GM11168 (cell line): ENCODE data around the gene SASH1.

Experiments used
- in situ Hi-C: fragments of 300-500 bp; cut with MboI; formaldehyde crosslinking; loops from one replicate; pipeline ENCODE4 v1.12.0; 2022; ENCODE audit warnings: low sequenced_read_pairs; ENCODE audit not compliant: unreplicated experiment

Gene SASH1

DNA sequence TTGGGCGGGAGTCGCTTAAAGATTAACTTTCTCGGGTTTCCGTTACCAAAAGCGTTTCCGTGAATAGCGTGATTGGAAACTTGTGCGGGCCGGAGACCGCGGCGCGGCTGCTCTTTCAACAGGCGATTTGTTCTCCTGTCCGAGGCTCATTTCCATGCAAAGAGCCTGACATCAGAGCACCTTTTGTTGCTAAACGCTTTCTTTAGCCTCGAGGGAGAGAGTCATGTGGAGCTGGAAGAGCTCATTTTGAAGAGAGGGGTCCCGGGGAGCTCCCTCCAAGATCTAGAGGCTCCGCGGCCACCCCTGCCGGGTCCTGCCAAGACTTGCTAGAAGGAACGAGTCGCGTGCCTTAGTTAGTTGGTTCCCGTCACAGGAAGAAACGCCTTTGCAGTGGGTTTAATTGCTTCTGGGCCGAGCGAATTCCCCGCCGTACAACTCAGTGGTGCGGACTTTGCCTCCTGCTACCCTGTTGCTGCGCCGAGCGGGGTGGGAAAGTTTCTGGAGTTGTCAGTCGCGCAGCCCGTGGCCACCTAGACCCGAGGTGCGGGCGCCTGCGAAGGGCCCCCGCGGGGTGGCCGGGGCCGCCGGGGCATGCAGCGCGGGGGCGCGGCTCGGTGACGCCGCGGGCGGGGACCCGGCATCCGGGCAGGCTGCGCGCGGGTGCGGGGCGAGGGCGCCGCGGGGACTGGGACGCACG lies at the start of gene SASH1:
Gene SASH1, plus strand, starts transcription at position 489 of the 697 bp plus-strand sequence. CDS start 230 bp downstream, outside the sequence.
- in situ Hi-C loops, result no loop called here

GRCh38 chr6:148293181-148293995 lies 49.2 kb upstream of the SASH1 start:
- in situ Hi-C loops, result no loop called here

DNA sequence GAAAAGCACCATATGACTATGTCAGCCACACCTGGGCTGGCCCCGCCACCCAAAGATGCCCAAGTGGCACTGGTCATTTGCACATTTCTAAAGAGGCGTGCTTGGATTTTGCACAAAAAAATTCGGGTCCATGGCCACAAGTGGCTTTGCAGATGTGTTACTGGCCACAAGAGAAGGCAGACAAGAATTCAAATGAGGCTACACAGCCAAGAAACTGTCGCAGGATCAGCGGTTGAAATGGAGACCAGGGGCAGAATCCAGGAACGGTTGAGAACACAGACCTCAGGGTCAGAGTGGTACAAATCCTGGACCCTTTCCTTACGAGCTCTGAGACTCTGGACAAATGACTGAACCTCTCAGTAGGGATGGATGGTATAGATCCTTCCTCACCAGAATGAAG lies 48.6 kb upstream of the SASH1 start:
- in situ Hi-C loops, result no loop called here

DNA sequence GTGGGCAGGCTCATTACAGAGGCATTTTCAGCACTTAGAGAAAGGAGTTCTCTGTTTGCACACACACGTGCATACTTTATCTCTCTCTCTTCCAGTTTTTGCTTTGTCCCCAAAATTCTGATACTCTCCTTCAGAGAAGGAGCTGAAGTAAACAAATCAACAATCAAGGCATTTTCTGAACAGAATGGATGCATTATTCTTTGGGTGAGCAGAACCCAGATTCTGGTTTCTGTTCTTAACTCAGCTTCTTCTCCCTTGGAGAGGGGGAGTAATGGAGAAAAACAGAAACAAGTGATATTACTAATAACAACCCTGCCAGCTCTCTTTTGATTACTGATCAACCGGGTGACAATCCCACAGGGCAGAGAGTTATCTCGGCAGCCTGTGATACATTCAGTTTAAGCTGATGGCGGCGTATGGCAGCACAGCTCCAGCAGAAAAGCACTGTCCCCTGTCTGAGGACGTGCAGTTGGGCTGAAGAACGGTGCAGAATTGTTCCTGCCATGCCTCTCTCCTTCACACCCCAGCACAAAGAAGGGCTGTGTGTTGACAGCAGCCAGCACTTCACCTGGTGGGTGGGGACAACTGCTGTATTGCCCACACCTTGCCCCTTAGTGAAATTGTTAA lies 47.3 kb upstream of the SASH1 start:
- in situ Hi-C loops, result no loop called here

DNA sequence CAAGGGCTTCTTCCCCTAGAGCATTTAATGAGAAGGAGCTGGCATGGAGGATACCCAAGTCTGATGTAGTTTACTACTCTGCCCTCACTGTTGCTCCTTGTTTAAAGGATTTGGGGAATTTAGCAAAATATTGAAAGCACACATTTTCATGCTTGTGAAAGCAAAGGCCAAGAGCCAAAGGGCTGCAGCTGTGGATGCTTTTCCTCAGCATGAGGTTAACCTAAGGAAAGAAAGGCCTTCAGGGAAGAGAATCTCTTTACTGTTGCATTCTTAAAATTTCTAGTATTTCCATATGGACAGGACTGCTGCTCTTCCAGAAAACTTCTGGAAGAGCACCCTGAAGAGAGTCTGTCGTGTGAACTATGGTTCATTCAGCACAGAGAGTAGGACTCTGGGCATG lies 45.9 kb upstream of the SASH1 start:
- in situ Hi-C loops, result no loop called here

DNA sequence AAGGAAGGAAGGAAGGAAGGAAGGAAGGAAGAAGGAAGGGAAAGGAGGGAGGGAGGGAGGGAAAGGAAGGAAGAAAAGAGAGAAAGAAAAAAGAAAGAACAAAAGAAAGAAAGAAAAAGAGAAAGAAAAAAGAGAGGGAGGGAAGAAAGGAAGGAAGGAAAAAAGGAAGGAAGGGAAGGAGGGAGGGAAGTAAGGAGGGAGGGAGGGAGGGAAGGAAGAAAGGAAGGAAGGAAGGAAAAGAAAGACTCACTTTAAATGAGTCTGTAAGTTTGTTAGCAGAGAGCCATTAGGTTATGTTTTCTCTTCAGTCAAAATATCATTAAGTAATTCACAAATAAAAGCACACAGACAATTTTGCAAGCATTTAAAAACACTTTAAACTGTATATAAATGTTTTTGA lies 44.0 kb upstream of the SASH1 start:
- in situ Hi-C loops, result no loop called here

- in situ Hi-C loops, result no loop called here
Measured at GRCh38 chr6:148303616-148304015, 39.0 kb upstream of the SASH1 start.

DNA sequence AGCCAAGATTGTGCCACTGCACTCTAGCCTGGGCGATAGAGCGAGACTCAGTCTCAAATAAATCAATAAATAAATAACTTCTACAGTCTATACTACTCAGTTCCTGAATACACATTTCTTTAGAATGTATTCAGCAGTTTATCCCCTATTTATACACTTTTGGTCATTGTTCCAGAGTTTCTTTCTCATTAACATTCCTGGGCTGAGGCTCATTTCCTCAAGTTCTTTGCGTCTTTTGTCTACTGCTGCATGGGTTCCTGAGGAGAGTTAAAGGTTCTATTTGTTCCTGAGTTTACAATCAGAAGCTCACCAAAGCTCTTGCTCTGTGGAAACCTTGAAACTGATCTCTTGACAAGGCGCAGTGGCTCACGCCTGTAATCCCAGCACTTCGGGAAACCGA lies 37.7 kb upstream of the SASH1 start:
- in situ Hi-C loops, result no loop called here

DNA sequence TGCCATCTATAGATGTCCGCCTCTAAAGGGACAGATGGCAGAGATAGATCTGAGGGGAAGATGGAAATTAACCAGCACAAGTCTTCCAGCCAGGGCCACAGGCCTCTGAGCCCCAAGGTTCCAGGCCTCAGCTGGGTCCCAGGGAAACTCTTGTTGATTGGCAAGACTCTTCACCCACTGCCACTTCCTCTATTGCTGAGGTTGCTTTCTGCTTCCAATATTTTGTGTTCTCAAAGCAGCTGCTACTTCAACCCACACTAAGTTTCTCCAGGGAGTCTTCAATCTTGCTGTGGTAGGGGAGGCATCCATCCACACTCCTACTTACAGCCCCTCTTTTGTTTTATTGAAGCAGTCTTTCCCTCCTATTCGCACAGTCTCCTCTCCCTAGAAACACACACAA lies 36.4 kb upstream of the SASH1 start:
- in situ Hi-C loops, result no loop called here

DNA sequence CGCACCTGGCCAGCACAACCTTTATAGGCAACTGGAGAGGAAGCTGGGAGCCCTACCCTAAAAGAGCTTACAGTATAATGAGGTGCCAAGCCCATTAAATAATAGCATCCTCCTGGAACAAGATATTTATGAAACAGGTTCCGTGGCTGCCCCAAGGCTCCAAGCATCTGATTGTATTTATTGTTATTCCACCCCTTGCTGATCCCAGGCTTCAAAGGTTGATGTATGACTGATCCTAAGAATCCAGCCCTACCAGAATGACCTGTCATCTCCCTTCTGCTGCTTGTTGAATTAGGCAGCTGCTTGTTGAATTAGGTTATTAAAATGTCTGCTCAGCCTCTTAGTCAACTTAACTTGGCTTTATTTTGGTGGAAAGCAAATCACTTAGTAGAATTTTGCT lies 35.2 kb upstream of the SASH1 start:
- in situ Hi-C loops, result no loop called here

DNA sequence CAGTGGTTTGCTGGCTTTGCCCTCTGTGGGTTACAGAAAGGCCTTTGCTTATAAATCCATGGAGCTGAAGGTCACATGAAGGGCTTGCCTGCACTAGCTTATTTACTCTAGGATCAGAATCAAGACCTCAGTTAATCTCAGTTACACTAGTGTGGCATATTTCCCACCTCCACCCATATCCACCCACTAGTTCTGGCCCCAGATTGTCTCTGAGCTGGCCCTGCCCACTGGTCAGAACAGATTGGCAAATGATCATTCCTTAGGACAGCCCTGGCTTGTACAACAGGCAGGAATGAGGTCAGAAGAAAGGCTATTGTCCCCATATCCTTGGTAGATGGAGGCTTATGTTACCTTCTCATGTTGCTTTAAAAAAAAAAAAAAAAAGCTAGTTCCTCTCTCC lies 33.3 kb upstream of the SASH1 start:
- in situ Hi-C loops, result no loop called here

DNA sequence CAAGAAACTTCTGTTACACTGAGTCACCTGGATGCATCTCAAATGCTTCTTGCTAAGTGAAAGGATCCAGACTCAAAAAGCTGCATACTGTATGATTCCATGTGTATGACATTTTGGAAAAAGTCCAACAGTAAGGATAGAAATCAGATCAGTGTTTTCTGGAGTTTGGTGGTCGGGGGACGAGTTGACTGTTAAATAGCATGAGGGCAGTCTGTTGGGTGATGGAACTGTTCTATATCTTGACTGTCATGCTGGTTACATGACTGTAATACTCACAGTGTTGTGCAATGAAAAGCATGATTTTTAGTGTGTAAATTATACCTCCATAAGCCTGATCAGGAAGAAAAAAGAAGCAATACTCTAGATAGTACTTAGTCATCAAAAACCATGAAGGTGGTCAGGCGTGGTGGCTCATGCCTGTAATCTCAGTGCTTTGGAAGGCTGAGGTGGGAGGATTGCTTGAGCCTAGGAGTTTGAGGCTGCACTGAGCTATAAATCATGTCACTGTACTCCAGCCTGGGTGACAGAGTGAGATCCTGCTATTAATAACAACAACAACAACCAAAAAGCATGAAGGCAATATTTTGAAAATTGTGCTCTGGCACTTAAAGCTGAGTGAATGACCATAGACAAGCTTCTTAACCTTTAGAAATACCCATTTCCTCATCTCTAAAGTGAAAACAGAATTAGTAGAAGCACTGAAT lies 30.5 kb upstream of the SASH1 start:
- in situ Hi-C loops, result no loop called here

DNA sequence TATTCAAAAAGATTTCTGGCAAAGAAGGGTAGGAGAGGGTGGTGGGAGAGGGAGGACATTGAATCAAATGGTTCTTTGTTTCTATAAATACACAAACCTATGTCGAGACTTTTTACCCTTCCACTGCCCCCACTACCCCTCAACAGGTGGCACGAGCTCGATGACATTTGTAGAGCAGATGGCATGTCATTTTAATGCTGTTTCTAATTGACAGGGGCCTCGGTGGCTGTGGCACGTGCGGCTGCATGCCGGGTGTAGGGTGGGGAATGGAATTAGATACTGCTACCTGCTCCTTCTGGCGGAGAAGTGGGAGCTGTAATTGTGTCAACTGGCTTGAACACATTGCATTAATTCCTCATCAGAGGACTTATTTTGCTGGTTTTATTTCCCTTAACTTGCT lies 29.1 kb upstream of the SASH1 start:
- in situ Hi-C loops, result no loop called here

DNA sequence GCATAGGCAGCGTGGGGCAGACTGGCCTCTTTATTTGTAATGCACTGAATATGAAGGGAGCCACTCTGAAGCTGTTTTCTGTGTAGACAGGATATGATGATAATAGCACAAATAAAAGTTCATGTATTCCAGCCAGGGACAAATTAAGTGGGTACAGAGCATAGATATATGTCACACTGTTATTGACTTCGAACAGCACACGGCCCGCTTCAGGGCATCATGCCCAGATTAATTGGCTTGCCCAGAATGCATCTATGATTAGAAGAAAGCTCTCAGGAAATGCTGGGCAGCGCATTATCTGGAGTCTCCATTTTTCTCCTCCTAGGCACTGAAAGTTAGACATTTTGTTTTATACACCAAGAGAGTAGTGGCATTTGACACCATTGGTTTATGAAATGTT lies 26.3 kb upstream of the SASH1 start:
- in situ Hi-C loops, result no loop called here

DNA sequence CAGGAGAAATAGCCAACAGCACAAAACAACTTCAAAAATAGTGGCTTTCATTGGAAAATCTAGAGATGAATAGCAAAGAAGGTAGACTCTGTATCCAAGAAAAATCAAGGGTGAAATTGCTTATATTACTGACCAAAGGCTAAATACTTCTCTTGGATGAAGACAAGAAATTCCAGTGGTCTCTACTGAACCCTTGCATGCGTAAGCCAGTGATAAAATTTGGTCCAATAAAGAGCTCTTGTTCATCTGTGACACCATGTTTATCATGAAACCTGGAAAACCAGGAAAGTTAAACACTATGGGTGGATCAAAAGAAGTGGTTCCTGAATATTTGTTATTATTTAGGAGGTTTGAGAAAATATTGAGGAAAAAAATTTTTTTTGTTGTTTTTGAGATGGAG lies 25.6 kb upstream of the SASH1 start:
- in situ Hi-C loops, result no loop called here

DNA sequence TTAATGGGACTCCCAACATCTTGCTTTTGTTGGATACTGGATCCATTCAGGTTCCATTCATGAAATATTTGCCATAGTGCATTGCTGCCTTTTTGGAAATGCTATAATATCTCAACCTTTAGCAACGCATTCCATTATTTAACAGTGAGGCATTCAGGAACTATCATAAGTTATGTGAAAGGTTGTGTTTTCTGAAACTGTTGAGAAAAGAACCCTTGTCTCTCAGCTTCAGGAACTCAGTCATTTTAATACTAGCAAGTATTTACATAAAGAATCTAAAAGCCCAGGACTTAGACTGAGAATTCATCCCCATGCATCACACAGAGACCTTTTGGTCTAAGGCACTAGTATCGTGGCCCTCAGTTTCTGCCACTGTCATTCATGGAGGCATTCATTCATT lies 24.9 kb upstream of the SASH1 start:
- in situ Hi-C loops, result no loop called here

GRCh38 chr6:148322704-148323103 lies 19.9 kb upstream of the SASH1 start:
- in situ Hi-C loops, result no loop called here

DNA sequence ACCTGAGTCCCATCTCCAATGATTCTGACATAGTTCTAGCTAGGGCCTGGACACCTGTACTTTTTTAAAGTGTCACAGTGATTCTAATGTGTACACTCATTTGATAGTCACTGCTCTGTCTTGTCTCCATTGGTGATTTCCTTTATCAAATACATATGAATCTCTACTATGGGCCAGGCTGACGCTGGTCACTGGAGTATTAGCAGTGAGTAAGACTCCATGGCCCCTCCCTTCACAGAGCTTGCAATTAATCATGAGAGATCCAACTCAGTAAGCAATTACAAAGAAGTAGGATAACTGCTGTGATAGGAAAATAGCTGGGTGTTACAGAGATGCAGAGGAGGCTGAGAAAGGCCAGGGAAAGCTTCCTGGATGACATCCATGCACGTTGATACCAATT lies 19.3 kb upstream of the SASH1 start:
- in situ Hi-C loops, result no loop called here

DNA sequence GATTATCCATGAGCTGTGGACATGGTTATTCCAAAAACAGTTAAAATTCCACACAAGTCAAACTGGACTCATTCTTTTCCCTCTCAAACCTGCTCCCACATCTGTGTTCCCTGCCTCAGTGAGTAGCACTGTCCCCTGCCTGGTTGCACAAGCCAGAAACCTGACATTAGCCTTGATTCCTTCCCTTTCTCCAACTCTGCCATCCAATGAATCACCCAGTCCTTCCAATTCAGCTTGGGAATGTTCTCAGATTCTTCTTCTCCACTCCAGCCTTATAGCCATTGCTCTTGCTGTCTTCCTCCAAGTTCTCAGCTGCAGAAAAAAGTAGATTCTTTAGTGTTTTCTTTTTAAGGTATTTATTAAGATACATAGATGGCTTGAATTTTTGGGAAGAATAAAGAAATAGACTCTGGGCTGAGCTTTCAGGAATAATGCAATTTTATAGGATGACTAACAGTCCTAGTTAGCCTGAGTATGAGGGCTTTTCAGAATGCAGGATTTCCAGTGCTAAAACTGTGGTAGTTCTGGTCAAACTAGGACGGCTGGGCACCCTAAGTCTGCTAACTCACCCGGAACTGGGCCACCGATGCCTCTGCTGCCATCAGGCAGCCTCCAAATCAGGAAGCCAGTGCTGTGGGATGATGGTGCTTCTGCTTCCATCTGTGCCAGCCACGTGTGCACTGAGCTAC lies 18.2 kb upstream of the SASH1 start:
- in situ Hi-C loops, result no loop called here
